Loucy (cell line): Measurements from ENCODE around the gene NEK6.

Experiments
- EZH2phosphoT487 ChIP-seq: fragments of 200-600 bp; IDR thresholded peaks from 2 replicates; pipeline ENCODE4 v1.6.1; 2018; ENCODE audit warnings: antibody characterized with exemption, mild to moderate bottlenecking, moderate library complexity, borderline replicate concordance
- TF ChIP-seq, protein P1 (sequence below): fragments of 200-600 bp; sonication (generic); conservative IDR thresholded peaks from 2 replicates; pipeline ENCODE4 v1.5.1; 2014; ENCODE audit warnings: mild to moderate bottlenecking, antibody characterized with exemption, low read length

DNA sequence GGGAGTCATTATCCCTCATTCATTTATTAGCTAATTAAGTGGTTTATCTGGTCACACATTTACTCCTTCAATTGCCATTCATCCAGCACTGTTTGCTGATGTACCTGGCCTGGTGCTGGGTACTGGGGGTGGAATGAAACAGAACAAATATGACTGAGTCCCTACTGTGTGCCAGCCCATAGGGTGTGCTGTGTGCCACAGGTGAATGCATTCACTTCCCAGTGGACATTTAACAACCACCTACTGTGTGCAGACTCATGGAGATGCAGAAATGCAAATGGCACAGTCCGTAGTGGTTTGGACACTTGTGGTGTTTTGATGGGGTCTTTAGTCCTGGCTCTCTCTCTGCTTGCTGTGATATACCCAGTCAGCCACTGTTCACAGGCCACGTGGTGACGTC is 10.5 kb downstream of the NEK6 start:
- TF ChIP-seq, protein P1, sequence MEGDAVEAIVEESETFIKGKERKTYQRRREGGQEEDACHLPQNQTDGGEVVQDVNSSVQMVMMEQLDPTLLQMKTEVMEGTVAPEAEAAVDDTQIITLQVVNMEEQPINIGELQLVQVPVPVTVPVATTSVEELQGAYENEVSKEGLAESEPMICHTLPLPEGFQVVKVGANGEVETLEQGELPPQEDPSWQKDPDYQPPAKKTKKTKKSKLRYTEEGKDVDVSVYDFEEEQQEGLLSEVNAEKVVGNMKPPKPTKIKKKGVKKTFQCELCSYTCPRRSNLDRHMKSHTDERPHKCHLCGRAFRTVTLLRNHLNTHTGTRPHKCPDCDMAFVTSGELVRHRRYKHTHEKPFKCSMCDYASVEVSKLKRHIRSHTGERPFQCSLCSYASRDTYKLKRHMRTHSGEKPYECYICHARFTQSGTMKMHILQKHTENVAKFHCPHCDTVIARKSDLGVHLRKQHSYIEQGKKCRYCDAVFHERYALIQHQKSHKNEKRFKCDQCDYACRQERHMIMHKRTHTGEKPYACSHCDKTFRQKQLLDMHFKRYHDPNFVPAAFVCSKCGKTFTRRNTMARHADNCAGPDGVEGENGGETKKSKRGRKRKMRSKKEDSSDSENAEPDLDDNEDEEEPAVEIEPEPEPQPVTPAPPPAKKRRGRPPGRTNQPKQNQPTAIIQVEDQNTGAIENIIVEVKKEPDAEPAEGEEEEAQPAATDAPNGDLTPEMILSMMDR, result no peak
- TF ChIP-seq EZH2phosphoT487, result no peak
